ENCODE data around the gene CPXM1.
"Not testable (repeated sequence)": the region's sequence is repeated elsewhere in the genome, so short reads cannot be mapped to it uniquely, and the experiment has no call there.

Gene CPXM1

GRCh38 chr20:2799688-2800520 is 523 bp downstream of the CPXM1 start:
- no peak for DNase-seq

GRCh38 chr20:2799271-2799670 is 1.2 kb downstream of the CPXM1 start:
- no peak for DNase-seq

GRCh38 chr20:2798814-2799213 is 1.6 kb downstream of the CPXM1 start:
- no peak for DNase-seq

- DNase-seq: no peak
These were observed 2.2 kb downstream of the CPXM1 start for GRCh38 chr20:2798095-2798805.

- DNase-seq: no peak
These were observed 3.1 kb downstream of the CPXM1 start for GRCh38 chr20:2797136-2797983.

GRCh38 chr20:2796011-2796660 is 4.3 kb downstream of the CPXM1 start:
- DNase-seq: no peak

- no peak for DNase-seq
These were observed 5.0 kb downstream of the CPXM1 start for GRCh38 chr20:2795451-2795850.

- no peak for DNase-seq
These were observed 5.5 kb downstream of the CPXM1 start for GRCh38 chr20:2794866-2795447.

GRCh38 chr20:2794202-2794748 is 6.2 kb downstream of the CPXM1 start:
- DNase-seq: no peak

GRCh38 chr20:2793471-2793870 is 7.0 kb downstream of the CPXM1 start:
- DNase-seq: no peak

- DNase-seq: no peak
These were observed 16.4 kb downstream of the CPXM1 start for GRCh38 chr20:2783908-2784566.

- DNase-seq: no peak
These were observed 19.5 kb downstream of the CPXM1 start for GRCh38 chr20:2780948-2781347.

- DNase-seq: no peak
These were observed 21.7 kb downstream of the CPXM1 start for GRCh38 chr20:2778602-2779321.

GRCh38 chr20:2775139-2775538 is 25.3 kb downstream of the CPXM1 start:
- DNase-seq: no peak

GRCh38 chr20:2773812-2774211 is 26.6 kb downstream of the CPXM1 start:
- no peak for DNase-seq

GRCh38 chr20:2771631-2772080 is 28.8 kb downstream of the CPXM1 start:
- DNase-seq: no peak

- DNase-seq: not testable (repeated sequence)
These were observed 30.3 kb downstream of the CPXM1 start for GRCh38 chr20:2770091-2770490.

- no peak for DNase-seq
These were observed 31.8 kb downstream of the CPXM1 start for GRCh38 chr20:2768632-2769015.

GRCh38 chr20:2767768-2768631 is 32.4 kb downstream of the CPXM1 start:
- peak; percentile 7 to 31 for DNase-seq

- no peak for DNase-seq
These were observed 37.2 kb downstream of the CPXM1 start for GRCh38 chr20:2763186-2763585.

Measured in NCI-H446 (cell line).